Choroid plexus epithelial cell (primary cell): ENCODE measurements around the gene CA14.

Experiments
- DNase-seq: peaks from one replicate; pipeline ENCODE4 v3.0.0-alpha.2; 2010; ENCODE audit warnings: low read depth
- H3K4me3 ChIP-seq: 2 replicates; pipeline ENCODE4 v1.5.1; 2011; ENCODE audit warnings: low read depth, mild to moderate bottlenecking, control low read depth, low read length, moderate library complexity
- TF ChIP-seq, protein P1 (sequence below): conservative IDR thresholded peaks from 2 replicates; pipeline ENCODE4 v1.5.1; 2011; ENCODE audit warnings: low read depth, mild to moderate bottlenecking, control low read depth, inconsistent platforms, low read length, moderate library complexity

The CA14 gene

DNA sequence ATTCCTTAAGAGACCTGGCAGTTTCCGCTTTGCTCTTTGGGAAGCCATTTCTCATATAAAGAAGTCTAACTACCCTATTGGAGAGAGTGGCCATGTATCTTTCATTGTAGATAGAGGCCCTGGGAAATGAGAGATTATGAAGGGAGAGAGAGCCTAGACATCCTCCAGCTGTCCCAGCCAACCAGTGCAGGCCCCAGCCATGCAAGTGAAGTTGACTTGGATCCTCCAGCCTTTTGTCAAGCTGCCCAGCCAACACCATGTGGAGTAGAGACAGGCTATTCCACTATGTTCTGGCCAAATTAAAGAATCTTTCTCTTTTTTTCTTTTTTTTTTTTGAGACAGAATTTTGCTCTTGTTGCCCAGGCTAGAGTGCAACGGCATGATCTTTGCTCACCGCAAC lies 14.6 kb upstream of the CA14 start:
- H3K4me3 ChIP-seq, result no peak overlapping the region
- DNase-seq, result no peak
- TF ChIP-seq, protein P1, sequence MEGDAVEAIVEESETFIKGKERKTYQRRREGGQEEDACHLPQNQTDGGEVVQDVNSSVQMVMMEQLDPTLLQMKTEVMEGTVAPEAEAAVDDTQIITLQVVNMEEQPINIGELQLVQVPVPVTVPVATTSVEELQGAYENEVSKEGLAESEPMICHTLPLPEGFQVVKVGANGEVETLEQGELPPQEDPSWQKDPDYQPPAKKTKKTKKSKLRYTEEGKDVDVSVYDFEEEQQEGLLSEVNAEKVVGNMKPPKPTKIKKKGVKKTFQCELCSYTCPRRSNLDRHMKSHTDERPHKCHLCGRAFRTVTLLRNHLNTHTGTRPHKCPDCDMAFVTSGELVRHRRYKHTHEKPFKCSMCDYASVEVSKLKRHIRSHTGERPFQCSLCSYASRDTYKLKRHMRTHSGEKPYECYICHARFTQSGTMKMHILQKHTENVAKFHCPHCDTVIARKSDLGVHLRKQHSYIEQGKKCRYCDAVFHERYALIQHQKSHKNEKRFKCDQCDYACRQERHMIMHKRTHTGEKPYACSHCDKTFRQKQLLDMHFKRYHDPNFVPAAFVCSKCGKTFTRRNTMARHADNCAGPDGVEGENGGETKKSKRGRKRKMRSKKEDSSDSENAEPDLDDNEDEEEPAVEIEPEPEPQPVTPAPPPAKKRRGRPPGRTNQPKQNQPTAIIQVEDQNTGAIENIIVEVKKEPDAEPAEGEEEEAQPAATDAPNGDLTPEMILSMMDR, result no peak

- TF ChIP-seq, protein P1, result no peak
- no peak overlapping the region for H3K4me3 ChIP-seq
- DNase-seq, result no peak
These were observed 7.6 kb upstream of the CA14 start for GRCh38 chr1:150249936-150250335.

DNA sequence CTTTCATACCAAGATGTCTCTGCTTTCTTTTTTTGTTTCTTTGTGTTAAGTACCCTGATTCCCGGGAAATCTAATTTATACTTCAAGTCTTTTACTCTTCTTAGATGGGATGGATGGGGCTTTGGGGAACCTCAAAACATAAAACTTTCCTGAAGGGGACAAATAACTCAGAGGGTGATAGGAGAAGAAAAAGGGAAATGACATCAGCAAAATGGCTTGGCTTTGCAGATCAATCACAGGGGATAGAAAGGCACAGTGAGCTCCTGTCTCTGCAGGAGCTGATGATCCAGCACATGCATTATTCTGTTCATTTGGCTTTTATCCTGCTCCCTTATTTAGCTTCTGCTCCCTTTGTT lies 1.4 kb upstream of the CA14 start:
- no peak overlapping the region for H3K4me3 ChIP-seq
- no peak for DNase-seq
- TF ChIP-seq, protein P1, result no peak

DNA sequence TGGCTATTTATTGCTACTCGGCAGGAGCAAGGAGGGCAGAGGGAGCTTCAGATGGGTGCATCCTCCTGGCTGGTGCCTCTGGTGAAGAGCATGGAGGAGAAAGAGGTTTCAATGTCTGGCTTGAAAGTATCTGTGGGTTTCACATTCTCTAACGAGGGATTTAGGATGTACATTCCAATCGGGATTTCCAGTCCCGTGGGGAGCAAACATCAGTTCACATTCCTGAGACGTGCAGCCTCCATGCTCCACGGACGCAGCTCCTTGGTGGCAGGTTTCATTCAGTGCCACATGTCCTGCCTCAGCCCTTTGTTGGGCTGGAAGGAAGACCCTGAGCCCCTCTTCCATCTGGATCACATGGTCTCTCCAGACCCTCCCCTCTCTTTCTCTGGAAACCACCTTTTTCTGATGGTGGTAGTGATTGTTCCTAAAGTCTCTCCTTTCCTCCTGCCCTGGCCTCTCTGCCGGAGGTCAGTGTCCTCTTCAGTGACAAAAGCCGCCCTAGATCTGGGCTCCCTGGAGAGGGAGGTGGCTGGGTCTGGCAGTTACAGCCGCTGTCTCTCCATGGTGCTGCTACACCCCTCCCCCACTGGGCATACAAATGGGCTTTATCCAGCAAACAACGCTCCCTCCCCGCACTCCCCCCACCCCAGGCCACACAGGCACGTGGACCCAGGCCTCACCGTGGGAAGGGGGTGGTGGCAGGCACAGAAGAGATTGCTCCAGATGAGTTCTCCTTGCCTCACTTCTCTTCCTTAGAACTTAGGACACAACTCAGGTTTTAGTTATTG lies 826 bp upstream of the CA14 start:
- TF ChIP-seq, protein P1, result no peak
- H3K4me3 ChIP-seq, result no peak overlapping the region

GRCh38 chr1:150259217-150259616 lies 1.6 kb downstream of the CA14 start:
- TF ChIP-seq, protein P1, result no peak
- H3K4me3 ChIP-seq, result no peak overlapping the region
- no peak for DNase-seq

More for the DNA sequence above, 826 bp upstream of the CA14 start:
- peak; percentile 31 for DNase-seq

- peak overlapping the region; percentile 22 for H3K4me3 ChIP-seq
- TF ChIP-seq, protein P1, result no peak
- DNase-seq, result peak; percentile 57
These were observed 2.4 kb downstream of the CA14 start for GRCh38 chr1:150259758-150260669.

- no peak overlapping the region for H3K4me3 ChIP-seq
- TF ChIP-seq, protein P1, result no peak
- no peak for DNase-seq
These were observed 3.8 kb downstream of the CA14 start for GRCh38 chr1:150261367-150261766.
